Stimulated activated naive CD8-positive, alpha-beta T cell treated with anti-CD3 and anti-CD28 coated beads, Interleukin-15, Interleukin-2, amounts not matched to agents 100 ng/mL and 50 ng/mL, for 24 hours (primary cell): ENCODE results near the gene RAD54L.
A peak's percentile ranks its signal among the peaks of the same experiment; 100 is the strongest.

Experiments
- H3K27ac Mint-ChIP-seq: one replicate; pipeline ENCODE4 v1.8.0; 2021; ENCODE audit warnings: mild to moderate bottlenecking, mixed read lengths
- H3K27me3 Mint-ChIP-seq: one replicate; pipeline ENCODE4 v1.8.0; 2021; ENCODE audit warnings: mixed read lengths
- H3K36me3 Mint-ChIP-seq: one replicate; pipeline ENCODE4 v1.8.0; 2021; ENCODE audit warnings: low read depth, mixed read lengths
- H3K4me1 Mint-ChIP-seq: one replicate; pipeline ENCODE4 v1.8.0; 2021; ENCODE audit warnings: low read depth, mixed read lengths
- H3K4me3 Mint-ChIP-seq: one replicate; pipeline ENCODE4 v1.8.0; 2021; ENCODE audit warnings: mild to moderate bottlenecking, mixed read lengths
- H3K9me3 Mint-ChIP-seq: one replicate; pipeline ENCODE4 v1.8.0; 2021; ENCODE audit warnings: mixed read lengths

RAD54L gene

DNA sequence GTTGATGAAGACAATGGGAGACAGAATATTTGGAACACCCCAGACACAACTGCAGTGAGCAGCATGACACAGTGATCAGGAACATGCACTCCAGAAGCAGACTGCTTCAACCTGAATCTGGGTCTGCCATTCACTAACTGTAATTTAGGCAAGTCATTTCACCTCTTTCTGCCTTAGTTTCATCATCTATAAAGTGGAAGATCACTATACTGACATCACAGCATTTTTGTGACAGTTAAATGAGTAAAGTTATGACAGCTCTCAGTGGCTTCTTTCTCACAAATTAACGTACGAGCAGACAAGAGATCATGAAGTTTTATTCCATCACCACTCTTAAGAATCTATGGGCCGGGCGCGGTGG, 41.6 kb downstream of the RAD54L start:
- Mint-ChIP-seq H3K27ac (no peak overlapping the region), H3K4me3 (no peak overlapping the region), H3K4me1 (peaks cover 18% of the 10 kb centered on the region), H3K27me3 (no peaks in the 10 kb centered on the region), H3K9me3 (no peaks in the 10 kb centered on the region), H3K36me3 (peaks cover 56% of the 10 kb centered on the region)

DNA sequence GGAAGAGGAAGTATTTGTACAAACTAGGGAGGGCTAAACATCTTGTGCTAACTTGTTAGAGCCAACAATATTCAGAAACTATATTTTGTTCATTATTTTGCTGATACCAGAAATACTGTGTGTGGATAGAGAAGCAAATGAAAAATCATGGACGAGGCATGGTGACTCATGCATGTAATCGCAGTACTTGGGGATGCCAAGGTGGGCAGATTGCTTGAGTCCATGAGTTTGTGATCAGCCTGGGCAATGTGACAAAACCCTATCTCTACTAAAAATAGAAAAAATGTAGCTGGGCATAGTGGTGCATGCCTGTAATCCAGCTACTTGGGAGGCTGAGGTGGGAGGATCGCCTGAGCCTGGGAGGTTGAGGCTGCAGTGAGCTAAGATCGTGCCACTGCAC, 42.4 kb downstream of the RAD54L start:
- Mint-ChIP-seq H3K36me3 (peaks cover 50% of the 10 kb centered on the region), H3K4me1 (peaks cover 18% of the 10 kb centered on the region), H3K27ac (no peak overlapping the region), H3K27me3 (no peaks in the 10 kb centered on the region), H3K4me3 (no peak overlapping the region), H3K9me3 (no peaks in the 10 kb centered on the region)

DNA sequence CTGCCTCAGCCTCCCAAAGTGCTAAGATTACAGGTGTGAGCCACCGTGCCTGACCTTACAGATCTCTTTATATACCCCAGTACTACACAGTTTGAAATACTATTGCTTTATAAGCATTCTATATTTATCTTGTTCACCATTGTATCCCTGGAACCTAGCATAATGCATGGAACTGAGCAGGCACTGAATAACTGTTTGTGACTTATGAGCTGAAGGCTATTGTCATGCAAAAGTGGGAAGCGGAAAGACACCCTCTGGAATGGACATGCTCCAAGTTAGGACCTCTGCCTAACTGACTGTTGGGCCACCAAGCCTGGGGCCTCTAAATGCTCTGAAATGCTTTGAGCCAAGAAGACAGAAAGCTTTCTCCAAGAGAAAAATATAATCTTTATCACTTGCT, 47.7 kb downstream of the RAD54L start:
- Mint-ChIP-seq H3K36me3 (peaks cover 41% of the 10 kb centered on the region), H3K27ac (no peak overlapping the region), H3K4me3 (no peak overlapping the region), H3K4me1 (peaks cover under 1% of the 10 kb centered on the region), H3K9me3 (no peaks in the 10 kb centered on the region), H3K27me3 (no peaks in the 10 kb centered on the region)

- Mint-ChIP-seq H3K4me1 (peaks cover 14% of the 10 kb centered on the region), H3K9me3 (no peaks in the 10 kb centered on the region), H3K36me3 (peaks cover 32% of the 10 kb centered on the region), H3K4me3 (no peak overlapping the region), H3K27ac (no peak overlapping the region), H3K27me3 (no peaks in the 10 kb centered on the region)
Observed at GRCh38 chr1:46298387-46298786, 50.8 kb downstream of the RAD54L start.

DNA sequence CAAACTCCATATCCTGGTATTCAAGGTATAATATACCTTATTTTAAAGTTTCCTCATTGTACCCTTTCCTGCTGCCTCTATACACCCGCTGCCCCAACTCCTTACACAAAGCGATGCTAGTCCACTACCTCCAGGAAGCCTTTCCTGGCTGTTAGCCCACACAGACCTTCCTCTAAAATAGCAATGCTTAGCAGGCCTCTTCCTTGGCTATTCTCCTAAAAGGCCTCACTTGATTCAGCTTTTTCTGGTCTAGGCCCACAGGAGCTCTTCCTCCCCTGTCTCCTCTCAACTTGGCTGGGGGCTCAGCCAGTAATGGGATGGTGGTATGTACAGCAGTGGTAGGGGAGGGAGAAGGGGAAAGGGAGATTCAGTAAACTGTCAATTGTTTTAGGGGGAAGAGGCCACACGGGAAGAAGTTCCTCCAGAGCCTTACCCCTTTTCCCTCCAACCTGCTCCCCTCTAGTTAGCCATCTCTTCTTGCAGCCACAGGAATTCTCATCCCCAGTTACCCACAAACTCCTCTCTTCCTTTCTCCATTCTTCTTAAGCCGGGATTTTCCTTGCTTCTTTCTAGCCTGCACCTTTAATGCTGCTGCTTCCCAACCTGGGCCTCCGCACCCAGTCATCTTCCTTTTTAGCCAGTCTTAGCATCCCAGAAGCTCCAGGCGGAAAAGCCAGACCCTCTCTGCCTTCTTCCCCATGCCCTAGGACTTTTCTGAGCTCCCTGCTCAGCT, 53.3 kb downstream of the RAD54L start:
- H3K4me3 Mint-ChIP-seq: peak overlapping the region; percentile 100
- peaks cover 30% of the 10 kb centered on the region for H3K4me1 Mint-ChIP-seq
- peaks cover 35% of the 10 kb centered on the region for H3K36me3 Mint-ChIP-seq
- H3K27me3 Mint-ChIP-seq: no peaks in the 10 kb centered on the region
- H3K9me3 Mint-ChIP-seq: no peaks in the 10 kb centered on the region
- H3K27ac Mint-ChIP-seq: peak overlapping the region; percentile 96

DNA sequence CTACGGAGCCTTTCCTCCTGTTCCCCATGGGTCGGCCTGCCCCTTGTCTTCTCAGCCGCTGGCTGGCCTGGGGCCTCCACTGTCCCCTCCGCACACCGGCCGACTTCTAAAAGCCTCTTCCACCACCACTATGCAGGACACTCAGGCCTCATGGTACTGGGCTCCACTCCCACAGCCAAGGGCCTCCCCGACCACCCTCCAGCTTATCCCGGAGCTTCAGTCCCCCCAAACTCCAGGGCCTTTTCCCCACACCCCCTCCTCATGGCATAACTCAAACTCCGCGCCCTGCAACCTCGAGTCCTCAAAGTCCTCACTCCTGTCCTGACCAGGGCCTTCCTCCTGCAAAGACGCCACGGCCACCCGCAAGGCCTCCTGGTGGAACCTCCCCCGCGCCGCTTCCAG, 53.8 kb downstream of the RAD54L start:
- Mint-ChIP-seq H3K4me1 (peaks cover 36% of the 10 kb centered on the region), H3K9me3 (no peaks in the 10 kb centered on the region), H3K36me3 (peaks cover 36% of the 10 kb centered on the region), H3K27ac (peak overlapping the region; percentile 96), H3K4me3 (peak overlapping the region; percentile 100), H3K27me3 (no peaks in the 10 kb centered on the region)

GRCh38 chr1:46301808-46302640, 54.5 kb downstream of the RAD54L start:
- Mint-ChIP-seq H3K4me3 (peak overlapping the region; percentile 100), H3K36me3 (peaks cover 33% of the 10 kb centered on the region), H3K4me1 (peaks cover 40% of the 10 kb centered on the region), H3K27me3 (no peaks in the 10 kb centered on the region), H3K27ac (peak overlapping the region; percentile 96), H3K9me3 (no peaks in the 10 kb centered on the region)

GRCh38 chr1:46302641-46303037, 55.1 kb downstream of the RAD54L start:
- Mint-ChIP-seq H3K4me1 (peaks cover 46% of the 10 kb centered on the region), H3K27me3 (no peaks in the 10 kb centered on the region), H3K4me3 (peak overlapping the region; percentile 100), H3K36me3 (peaks cover 31% of the 10 kb centered on the region), H3K27ac (peak overlapping the region; percentile 96), H3K9me3 (no peaks in the 10 kb centered on the region)

DNA sequence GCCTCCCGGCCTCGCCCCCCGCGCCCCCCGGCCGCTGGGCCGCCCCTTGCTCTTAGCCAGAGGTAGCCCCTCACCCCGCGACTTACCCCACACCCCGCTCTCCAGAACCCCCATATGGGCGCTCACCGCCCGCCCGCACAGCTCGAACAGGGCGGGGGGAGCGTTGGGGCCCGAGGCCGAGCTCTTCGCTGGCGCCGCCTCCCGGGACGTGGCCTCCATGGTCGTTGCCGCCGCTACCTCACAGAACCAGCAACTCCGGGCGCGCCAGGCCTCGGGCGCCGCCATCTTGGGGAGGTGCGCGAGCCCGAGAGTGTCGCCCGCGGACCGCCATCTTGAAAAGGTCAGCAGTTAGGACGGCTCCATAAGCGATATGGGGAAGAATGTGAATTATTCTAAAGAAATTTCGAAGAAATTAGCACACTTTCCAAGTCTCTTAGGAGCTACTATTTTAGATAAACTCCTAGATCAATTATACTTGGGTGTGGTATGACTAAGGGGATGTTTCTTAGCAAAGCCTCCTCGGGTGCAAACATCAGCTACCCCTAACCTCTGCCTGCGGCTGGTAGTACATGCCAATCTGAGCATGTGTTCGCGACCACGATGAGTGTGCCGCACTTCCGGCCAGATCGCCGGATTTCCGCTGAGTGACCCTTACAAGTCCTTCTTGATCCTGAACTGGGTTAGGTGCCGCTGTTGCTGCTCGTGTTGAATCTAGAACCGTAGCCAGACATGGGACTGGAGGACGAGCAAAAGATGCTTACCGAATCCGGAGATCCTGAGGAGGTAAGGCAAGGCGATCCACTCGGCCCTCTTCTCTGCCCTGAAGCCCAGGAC, 55.7 kb downstream of the RAD54L start, which contains the start of the genes LRRC41 and UQCRH:
TSS of gene LRRC41 (minus strand) at position 579 of the 834 bp plus-strand sequence. CDS start at position 285, 294 bp downstream.
TSS of gene UQCRH (plus strand) at position 661 of the 834 bp plus-strand sequence. CDS start at position 730, 69 bp downstream.
- H3K27ac Mint-ChIP-seq: peak within 1 kb of the TSS; percentile 96
- peak within 1 kb of the TSS; percentile 100 for H3K4me3 Mint-ChIP-seq
- no peaks in the 10 kb centered on the region for H3K9me3 Mint-ChIP-seq
- H3K36me3 Mint-ChIP-seq: peaks cover 32% of the 10 kb centered on the region
- peaks cover 52% of the 10 kb centered on the region for H3K4me1 Mint-ChIP-seq
- H3K27me3 Mint-ChIP-seq: no peaks in the 10 kb centered on the region

DNA sequence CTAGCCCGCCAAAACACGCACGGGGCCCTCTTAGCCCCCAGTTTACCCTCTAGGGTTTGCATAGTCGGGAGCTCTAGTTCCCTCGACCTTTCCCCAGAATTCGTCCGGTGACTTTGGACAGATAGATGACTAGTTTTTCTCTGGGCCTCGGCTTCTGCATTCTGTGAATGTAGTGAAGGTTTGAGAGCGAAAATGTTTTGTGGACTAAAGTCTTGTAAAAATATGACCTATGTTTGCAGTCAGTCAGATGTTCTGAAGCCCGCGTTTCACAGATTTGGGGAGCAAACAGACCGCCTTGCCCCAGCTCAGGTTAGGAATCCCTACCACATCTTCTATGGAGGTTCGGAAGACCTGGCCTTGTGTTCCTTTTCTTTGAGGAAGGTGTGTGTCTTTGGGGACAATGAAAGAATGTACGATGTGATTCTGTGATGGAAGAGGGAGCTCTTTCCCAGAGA, 56.3 kb downstream of the RAD54L start:
- Mint-ChIP-seq H3K4me1 (peaks cover 53% of the 10 kb centered on the region), H3K4me3 (peak overlapping the region; percentile 100), H3K9me3 (no peaks in the 10 kb centered on the region), H3K27ac (peak overlapping the region; percentile 96), H3K27me3 (no peaks in the 10 kb centered on the region), H3K36me3 (peaks cover 37% of the 10 kb centered on the region)

DNA sequence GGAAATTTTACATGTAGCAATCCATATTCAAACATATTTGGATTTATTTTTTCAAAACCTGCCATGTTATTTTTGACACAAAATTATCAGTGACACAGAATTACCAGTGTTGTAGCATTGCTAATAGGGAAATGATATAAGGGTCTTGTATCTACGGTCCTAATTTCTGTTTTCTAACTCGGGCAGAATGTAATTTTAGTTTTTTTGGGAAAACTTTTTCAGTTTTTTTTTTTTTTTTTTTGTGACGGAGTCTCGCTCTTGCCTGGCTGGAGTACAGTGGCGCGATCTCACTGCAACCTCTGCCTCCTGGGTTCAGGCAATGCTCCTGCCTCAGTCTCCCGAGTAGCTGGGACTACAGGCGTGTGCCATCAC, 58.6 kb downstream of the RAD54L start:
- no peaks in the 10 kb centered on the region for H3K9me3 Mint-ChIP-seq
- no peaks in the 10 kb centered on the region for H3K27me3 Mint-ChIP-seq
- H3K4me1 Mint-ChIP-seq: peaks cover 43% of the 10 kb centered on the region
- no peak overlapping the region for H3K27ac Mint-ChIP-seq
- peaks cover 52% of the 10 kb centered on the region for H3K36me3 Mint-ChIP-seq
- peak overlapping the region; percentile 28 for H3K4me3 Mint-ChIP-seq

DNA sequence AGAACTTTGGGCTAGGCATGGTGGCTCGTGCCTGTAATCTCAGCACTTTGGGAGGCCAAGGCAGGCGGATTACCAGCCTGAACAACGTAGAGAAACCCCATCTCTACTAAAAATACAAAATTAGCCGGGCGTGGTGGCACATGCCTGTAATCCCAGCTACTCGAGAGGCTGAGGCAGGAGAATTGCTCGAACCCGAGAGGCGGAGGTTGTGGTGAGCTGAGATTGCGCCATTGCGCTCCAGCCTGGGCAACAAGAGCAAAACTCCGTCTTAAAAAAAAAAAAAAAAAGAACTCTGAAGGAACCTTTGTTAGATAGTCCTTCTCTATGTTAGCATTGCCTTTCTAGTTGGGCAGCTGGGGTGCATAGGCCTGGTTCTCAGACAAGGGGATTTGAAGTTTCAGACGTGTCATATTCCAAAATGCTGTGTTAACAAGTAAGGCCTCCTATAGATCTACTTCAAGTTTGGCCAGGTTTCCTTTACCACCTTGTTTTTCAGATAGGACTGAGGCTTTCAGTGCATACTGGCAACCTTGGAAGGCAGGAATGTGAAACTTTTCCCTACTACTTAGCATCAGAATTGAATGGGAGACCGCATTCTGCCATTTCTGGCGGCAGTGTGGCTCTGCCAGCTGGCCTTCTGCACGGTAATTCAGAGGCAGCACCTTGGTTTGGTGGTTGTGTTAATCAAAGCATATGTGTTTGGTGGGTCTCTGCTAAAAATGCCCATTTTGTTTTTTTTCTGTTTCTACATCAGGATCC, 62.0 kb downstream of the RAD54L start:
- Mint-ChIP-seq H3K36me3 (peaks cover 62% of the 10 kb centered on the region), H3K27me3 (no peaks in the 10 kb centered on the region), H3K27ac (no peak overlapping the region), H3K9me3 (no peaks in the 10 kb centered on the region), H3K4me1 (peaks cover 34% of the 10 kb centered on the region), H3K4me3 (no peak overlapping the region)

- Mint-ChIP-seq H3K36me3 (peaks cover 64% of the 10 kb centered on the region), H3K9me3 (no peaks in the 10 kb centered on the region), H3K27me3 (no peaks in the 10 kb centered on the region), H3K4me3 (no peak overlapping the region), H3K4me1 (peaks cover 26% of the 10 kb centered on the region), H3K27ac (no peak overlapping the region)
Observed at GRCh38 chr1:46310321-46310720, 62.8 kb downstream of the RAD54L start.
